ENCODE results near the gene DUSP8. TPM values are rescaled to one million over a fixed set of nuclear protein-coding genes. Genes with fewer than 3 reads are reported as not detected.
"Not testable (repeated sequence)": the region's sequence is repeated elsewhere in the genome, so short reads cannot be mapped to it uniquely, and the experiment has no call there.

DUSP8 gene
- total RNA-seq, 1 experiment from 2014 or later, result 0.40 TPM

GRCh38 chr11:1589191-1589963 lies 17.3 kb upstream of the DUSP8 start:
- not testable (repeated sequence) for DNase-seq (ENCODE audit: low read depth)

- DNase-seq (ENCODE audit: low read depth), result no peak
Observed at GRCh38 chr11:1586699-1587098, 14.6 kb upstream of the DUSP8 start.

GRCh38 chr11:1584661-1585370 lies 12.7 kb upstream of the DUSP8 start, which contains the start of gene KRTAP5-1:
KRTAP5-1 (minus strand) TSS chr11:1585283; CDS start chr11:1585249, 34 bp downstream.
- DNase-seq (ENCODE audit: low read depth), result not testable (repeated sequence)

GRCh38 chr11:1582909-1583308 lies 10.8 kb upstream of the DUSP8 start:
- not testable (repeated sequence) for DNase-seq (ENCODE audit: low read depth)

GRCh38 chr11:1581976-1582375 lies 9.9 kb upstream of the DUSP8 start:
- no peak for DNase-seq (ENCODE audit: low read depth)

- no peak for DNase-seq (ENCODE audit: low read depth)
Observed at GRCh38 chr11:1576825-1577224, 4.8 kb upstream of the DUSP8 start.

DNA sequence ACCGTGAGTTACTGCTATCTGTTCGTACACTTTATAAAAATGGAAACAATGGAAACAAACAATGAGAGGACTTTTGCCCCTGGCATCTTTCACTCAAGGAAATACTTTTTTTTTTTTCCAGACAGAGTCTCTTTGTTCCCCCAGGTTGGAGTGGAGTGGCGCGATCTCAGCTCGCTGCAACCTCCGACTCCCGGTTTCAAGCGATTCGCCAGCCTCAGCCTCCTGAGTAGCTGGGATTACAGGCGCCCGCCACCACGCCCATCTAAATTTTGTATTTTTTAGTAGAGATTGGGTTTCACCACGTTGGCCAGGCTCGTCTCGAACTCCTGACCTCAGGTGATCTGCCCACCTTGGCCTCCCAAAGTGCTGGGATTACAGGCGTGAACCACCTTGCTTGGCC lies 3.7 kb upstream of the DUSP8 start:
- not testable (repeated sequence) for DNase-seq (ENCODE audit: low read depth)

- no peak for DNase-seq (ENCODE audit: low read depth)
Observed at GRCh38 chr11:1574933-1575242, 2.8 kb upstream of the DUSP8 start.

- DNase-seq (ENCODE audit: low read depth), result peak; percentile 23
Observed at GRCh38 chr11:1574238-1574932, 2.3 kb upstream of the DUSP8 start.

GRCh38 chr11:1573903-1574237 lies 1.8 kb upstream of the DUSP8 start:
- DNase-seq (ENCODE audit: low read depth), result no peak

- no peak for DNase-seq (ENCODE audit: low read depth)
Observed at GRCh38 chr11:1573077-1573902, 1.2 kb upstream of the DUSP8 start.

- no peak for DNase-seq (ENCODE audit: low read depth)
Observed at GRCh38 chr11:1571760-1572196, 293 bp downstream of the DUSP8 start.

DNA sequence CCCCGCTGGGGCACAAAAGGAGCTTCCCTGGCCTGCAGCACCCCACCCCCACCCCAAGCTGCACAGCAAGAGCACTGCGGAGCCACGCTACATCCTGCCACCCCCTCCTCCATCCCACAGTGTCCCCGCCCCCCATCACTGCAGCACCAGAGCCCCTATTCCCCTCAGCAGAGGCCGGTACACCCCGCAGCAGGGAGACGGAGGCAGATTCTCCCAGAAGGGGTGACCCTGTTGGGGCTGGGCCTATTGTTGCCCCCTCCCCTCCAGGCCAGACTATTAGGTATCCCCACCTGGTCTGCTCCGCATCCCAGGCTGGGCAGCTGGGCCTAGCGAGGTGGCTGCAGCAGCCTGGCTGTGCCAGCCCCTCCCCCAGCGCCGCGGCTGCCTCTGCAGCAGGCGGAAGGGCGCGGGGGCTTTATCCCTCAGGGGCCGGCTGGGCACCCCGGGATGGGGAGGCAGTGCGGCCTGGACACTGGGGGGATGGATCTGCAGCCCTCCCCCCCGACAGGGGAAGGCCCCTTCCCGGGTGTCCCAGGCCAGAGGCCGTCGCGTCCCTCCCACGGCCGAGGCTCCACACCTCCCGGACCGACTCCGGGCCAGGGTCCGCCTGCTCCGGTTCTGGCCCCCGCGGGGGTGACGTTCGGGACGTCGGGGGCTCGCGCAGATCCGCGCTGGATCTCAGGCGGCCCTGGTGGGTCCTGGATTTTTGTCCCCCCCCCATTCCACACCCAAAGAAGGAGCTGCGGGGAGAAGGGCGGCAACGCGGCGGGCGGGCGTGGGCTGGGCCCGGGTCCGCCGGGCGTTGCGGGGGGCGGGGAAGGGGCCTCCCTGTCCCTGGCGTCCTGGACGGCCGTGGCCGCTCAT lies 943 bp downstream of the DUSP8 start:
- DNase-seq (ENCODE audit: low read depth), result no peak

- DNase-seq (ENCODE audit: low read depth), result no peak
Observed at GRCh38 chr11:1570531-1570895, 1.6 kb downstream of the DUSP8 start.

DNA sequence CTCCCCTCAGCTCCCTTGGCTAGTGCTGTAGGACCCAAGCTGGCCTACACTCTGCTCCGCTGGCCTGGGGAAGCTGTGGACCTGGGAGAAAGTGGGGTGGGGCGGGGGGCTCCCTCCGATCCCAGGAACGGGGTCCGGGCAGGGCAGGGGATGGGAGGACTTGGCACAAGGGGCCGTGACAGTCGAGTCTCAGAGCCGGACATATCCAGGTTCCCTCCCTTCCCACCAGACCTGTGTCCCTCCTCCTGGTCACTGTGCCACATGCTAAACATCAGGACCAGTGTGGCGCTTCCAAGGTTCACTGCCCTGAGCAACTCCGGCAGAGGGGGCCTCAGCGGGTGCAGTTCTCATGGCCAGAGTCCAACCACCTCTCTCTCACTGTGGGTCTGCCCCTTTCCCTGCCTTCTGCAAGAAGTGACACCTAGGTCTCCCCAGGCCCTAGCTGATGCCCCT lies 2.0 kb downstream of the DUSP8 start:
- no peak for DNase-seq (ENCODE audit: low read depth)

DNA sequence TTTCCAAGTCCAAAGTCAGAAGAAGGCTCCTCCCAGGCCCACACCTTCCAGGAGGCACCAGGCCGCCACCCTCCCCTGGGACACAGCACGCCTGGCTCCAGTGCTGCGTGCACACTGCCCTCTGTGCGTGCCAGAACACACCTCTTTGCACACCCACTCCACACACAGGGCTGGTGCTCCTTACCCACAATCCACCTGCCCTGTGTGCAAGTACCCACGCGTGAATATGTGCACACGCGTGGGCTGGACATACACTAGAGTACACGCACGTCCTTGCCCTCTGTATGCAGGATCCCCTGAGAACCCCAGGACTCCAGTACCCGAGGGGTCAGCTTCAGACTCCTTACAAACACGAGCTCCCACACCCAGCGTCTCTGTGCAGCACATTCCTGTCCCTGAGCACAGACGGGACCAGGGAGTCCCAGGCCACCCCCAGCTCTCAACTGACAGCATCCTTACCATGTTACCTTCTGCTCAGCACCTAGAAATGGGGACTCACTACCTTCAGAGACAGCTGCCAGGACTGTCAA lies 2.8 kb downstream of the DUSP8 start:
- DNase-seq (ENCODE audit: low read depth), result no peak

DNA sequence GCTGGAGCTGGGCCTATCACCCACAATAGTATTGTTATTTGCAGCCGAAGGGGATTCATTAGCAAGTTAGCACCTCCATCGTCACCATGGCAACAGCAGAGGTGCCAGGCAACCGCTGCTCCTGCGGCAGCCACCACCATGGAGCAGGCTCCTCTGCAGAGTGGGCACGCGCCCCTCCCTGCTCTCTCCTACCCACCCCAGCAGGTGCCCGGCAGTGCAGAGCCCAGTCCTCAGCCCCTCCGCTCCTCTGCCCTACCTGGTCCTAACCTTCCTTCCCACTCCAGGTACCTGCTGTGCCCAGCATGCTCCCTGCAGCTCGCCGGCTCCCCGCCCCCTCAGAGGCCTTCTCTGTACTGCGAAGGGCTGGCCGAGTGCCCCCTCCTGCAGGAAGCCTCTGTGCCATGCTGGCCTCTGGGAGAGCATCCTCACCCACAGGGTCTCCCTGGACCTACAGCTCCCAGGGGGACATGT lies 3.6 kb downstream of the DUSP8 start:
- DNase-seq (ENCODE audit: low read depth), result no peak

DNA sequence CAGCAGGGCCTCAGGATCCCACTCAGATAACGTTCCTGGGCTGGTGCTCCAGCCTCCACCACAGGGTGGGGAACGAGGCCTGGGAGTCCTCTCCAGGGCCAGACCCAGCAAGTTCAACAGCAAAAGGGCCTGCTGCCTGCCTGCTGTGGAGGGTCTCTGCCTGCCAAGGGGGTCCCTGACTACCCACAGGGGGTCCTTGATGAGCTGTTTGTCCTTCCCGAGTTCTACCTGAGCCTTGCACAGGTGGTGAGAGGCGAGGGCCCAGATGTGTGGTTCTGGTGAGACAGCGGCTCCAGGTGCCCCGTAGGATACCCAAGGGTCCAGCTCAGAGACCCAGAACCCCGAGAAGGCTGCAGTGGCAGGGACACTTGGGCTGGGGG lies 4.4 kb downstream of the DUSP8 start:
- no peak for DNase-seq (ENCODE audit: low read depth)

DNA sequence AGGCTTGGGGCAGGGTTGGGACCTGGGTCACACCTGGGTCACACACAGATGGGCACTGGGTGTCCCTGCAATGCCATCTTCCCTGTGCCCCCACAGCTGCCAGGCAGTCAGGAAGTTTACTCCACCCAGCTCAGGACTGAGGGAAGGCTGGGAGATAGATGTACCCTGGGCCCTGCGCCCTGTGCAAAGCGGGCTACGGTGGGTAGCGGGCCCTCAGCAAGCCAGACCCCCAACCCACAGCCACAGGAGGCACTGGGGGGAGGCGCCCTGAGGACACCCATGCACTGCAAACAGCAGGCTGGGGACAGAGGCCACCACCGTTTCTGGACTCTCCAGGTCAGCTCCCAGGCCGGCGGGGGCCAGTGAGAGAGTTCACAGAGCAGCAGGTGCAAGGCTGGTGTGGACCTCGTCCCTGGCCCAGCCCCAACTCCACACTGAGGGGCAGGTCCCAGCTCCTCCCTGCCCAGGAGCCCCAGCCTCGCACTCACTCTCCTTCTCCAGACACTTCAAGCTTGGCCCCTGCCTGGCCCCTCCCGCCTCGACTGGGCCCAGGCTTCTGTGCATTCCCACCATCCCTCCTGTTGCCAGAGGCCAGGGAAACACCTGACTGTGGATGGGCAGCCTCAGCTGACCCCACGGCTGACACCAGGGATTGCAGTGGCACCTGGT lies 4.9 kb downstream of the DUSP8 start:
- no peak for DNase-seq (ENCODE audit: low read depth)
